ENCODE results near the gene PIK3R3.

GRCh38 chr1:46160212-46160611, 27.8 kb upstream of the PIK3R3 start:
- TF ChIP-seq POLR2AphosphoS5 (IDR thresholded peaks at IDR 0.05; ENCODE audit: low read depth, low read length), result no peak
- no peak for TF ChIP-seq POLR2A (IDR thresholded peaks at IDR 0.05; ENCODE audit: borderline replicate concordance, extremely low read depth, insufficient read depth, insufficient read length)
- TF ChIP-seq EZH2 (IDR thresholded peaks at IDR 0.05), result no peak
- no peak for TF ChIP-seq CTCF (IDR thresholded peaks at IDR 0.05 in 2 of 3, conservative IDR thresholded peaks at IDR 0.05 in 1 of 3; ENCODE audit: borderline replicate concordance in 1 of 3, insufficient read depth in 1 of 3, low read depth in 2 of 3, low read length in 2 of 3)
